SKM-1 (cell line): ENCODE results near the gene AGXT.
A peak's percentile ranks its signal among the peaks of the same experiment; 100 is the strongest.

Experiments
- DNase-seq: peaks from one replicate; lab custom pipeline; 2025; ENCODE audit not compliant: unreplicated experiment; lab: John Stamatoyannopoulos, UW

The AGXT gene

DNA sequence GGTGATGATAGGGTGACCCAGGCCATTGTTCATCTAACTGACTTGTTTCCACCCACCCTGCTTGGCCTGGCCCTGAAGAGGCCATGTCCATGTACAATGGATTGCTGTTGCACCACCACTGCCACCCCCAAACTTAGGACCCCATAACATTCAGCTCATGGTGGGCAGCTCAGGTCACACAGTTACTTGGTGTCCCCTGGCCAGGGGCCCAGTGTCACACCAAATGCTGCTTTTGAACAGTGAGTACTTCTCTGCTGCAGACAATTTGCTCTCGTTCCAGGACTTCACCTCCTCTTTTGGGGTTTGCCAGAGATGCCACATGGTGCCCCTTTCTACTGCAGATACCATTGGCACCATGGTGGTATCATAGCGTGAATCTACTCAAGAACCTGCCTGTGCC lies 15.6 kb downstream of the AGXT start:
- DNase-seq, result no peak

- DNase-seq, result no peak
These were observed 16.1 kb downstream of the AGXT start for GRCh38 chr2:240884745-240885144.

DNA sequence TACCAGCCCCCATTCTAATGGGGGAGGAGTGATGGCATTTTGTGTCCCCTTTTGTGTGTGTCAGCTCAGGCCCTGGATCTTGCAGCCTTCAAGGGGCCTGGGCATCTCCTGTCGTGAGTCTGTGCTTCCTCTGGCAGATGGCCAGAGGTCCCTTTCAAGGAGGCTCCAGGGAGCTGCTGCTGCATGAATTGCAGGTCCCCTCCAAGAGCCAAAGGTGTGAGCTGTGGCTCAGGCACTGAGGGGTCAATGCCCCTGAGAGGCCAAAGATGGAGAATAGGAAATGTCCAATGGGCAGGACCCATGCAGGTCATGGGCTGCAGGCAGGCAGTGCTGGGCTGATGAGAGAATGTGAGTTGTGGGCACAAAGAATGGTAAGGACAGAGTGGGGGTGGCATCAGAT lies 16.9 kb downstream of the AGXT start:
- DNase-seq, result no peak

- peak; percentile 58 for DNase-seq
These were observed 17.5 kb downstream of the AGXT start for GRCh38 chr2:240886023-240886565.

GRCh38 chr2:240886678-240887609 lies 18.3 kb downstream of the AGXT start:
- DNase-seq, result no peak

DNA sequence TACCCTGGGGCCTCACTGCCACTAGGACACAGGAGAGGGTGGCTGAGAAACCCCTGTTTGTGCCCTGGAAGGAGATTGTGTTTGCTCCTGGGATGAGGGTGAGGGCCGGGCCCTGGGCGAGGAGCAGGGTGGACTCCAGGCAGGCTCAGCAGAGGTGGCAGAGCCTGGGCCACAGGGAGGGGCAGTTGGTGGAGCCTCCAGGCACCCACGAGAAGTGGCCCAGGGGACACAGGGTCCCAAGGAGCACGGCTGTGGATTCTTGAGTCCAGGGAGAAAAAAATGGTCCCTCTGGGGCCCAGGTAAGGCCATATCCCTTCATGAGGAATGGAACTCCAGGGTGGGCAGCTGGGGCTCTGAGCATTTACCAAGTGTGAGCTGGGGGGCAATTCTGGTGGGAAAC lies 19.0 kb downstream of the AGXT start:
- DNase-seq, result no peak

- no peak for DNase-seq
These were observed 19.7 kb downstream of the AGXT start for GRCh38 chr2:240888130-240888889.

DNA sequence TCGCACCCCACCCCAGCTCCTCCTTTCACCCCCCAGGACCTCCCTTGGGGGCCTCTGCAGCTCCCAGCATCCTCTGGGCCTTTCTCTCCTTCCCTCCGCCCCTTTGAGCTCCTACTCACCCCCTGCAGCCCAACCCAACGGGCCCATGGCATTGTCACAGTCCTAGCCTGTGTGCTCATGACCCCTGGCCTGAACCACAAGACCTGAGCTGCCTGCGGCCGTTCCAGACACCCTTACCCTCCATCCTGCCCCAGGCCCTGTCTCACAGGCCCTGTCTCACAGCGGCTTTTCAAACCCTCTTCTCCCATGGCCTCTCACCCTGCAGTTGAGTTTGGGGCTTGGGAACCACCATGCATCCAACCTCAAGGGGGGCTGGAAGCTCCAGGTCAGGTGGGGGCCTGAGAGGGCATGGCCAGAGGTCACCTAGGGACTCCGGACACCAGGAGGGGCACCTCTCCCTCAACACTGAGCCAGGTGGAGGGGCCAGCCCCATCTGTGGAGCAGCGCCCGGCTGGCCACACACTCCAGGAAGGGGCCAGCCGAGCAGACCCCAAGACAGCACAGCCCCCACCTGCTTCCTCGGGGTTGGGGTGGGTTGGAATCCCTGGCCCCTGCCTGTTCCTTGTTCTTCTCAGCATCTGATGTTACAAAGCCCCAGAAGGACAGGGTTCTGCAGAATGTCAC lies 20.4 kb downstream of the AGXT start:
- no peak for DNase-seq

GRCh38 chr2:240889601-240890560 lies 21.3 kb downstream of the AGXT start:
- DNase-seq, result no peak

GRCh38 chr2:240890691-240891090 lies 22.1 kb downstream of the AGXT start:
- no peak for DNase-seq

GRCh38 chr2:240891492-240892340 lies 23.1 kb downstream of the AGXT start:
- DNase-seq, result no peak

DNA sequence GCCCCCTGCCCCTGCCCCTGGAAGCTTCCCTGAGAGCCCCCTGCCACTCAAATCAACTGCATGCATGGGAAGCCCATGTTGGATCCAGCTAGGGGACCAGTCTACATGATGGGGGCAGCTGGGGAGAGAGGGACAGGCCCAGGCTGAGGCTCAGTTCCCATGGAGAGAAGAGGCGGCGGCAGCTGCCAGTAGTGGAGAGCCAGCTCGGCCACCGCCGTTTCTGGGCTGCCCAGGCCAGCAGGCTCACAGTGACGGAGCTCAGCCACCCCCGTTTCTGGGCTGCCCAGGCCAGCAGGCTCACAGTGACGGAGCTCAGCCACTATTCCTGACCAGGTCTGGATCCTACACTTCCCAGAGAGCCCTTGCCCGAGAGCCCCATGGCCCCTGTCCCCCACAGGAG lies 23.7 kb downstream of the AGXT start:
- no peak for DNase-seq

- DNase-seq, result no peak
These were observed 24.3 kb downstream of the AGXT start for GRCh38 chr2:240892925-240893324.

DNA sequence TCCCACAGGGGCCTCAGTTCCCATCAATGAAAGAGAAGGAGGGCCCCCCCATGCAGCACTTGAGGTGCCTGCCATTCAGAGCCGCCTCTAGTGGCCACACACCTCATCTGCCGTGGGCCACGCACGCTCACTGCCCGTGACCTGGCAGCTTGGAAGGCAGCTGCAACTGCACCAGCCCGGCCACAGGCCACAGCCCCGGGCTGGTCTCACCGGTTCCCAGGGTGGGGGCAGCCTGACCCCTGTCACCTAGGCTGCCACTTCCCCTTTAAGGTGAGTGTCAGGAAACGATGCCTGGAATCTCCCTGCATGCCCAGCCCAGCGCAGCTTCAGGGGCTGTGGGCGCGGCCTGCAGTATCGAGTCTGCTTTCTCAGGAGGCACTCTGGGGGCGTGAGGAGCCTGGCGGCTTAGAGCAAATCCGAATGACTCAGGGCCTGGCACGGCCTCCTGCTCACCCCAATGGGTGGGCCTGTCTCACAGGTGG lies 24.8 kb downstream of the AGXT start:
- DNase-seq, result no peak

GRCh38 chr2:240894006-240894405 lies 25.4 kb downstream of the AGXT start:
- DNase-seq, result no peak

GRCh38 chr2:240894836-240895558 lies 26.4 kb downstream of the AGXT start:
- DNase-seq, result no peak

DNA sequence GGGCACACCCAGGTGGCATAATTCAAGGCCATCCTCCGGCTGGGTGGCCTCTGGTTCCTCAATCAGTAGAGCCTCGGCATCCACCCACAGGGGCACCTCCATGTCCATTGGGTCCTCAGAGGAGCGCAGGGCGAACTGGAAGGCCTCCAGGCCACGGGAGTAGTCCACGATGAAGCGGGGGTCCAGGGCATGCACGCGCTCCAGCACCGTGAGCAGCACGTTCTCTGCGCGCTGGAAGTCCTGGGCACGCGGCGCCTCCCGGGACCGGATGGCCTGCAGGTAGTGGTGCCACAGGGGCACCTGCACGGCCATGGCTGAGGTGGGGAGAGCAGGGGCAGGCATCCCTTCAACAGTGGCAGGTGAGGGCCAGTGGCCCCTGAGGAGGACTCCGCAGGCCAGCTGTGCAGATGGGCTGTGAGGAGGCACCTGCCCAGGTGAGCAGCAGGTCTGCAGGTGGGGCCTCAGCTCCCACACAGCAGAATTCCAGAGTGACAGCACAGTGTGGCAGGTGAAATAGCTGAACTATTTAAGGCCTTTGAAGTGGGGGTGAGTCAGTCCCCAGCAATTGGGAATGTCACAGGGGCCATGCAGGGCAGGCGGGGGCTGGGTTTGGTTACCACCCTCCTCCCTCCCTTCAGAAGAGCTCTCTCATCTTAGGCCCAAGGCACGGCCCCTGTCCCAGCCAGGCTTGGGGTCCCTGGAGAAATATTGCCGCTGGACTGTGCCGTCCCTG lies 27.2 kb downstream of the AGXT start, which contains the start of gene MAB21L4:
TSS of gene MAB21L4 (minus strand) at position 501 of the 733 bp plus-strand sequence. CDS start at position 342, 159 bp downstream.
- no peak for DNase-seq

- no peak for DNase-seq
These were observed 27.8 kb downstream of the AGXT start for GRCh38 chr2:240896394-240896793.
